MCF 10A (cell line): Measurements from ENCODE around the gene PCDHA2. TPM values are rescaled to one million over a fixed set of nuclear protein-coding genes. Genes with fewer than 3 reads are reported as not detected.
"Not testable (repeated sequence)": the region's sequence is repeated elsewhere in the genome, so short reads cannot be mapped to it uniquely, and the experiment has no call there.

Experiments
- BruUV-seq: library from RNA; stranded (reverse); fragments of 400-500 nt; replicated peaks from 2 replicates; lab custom pipeline; 2021; lab: Mats Ljungman, UMichigan
- CTCF ChIA-PET: fragments of 300-600 bp; sonication (Branson Sonifier 250); formaldehyde crosslinking; extraction: SDS; loops from one replicate; lab custom pipeline; 2021; ENCODE audit warnings: antibody characterized with exemption, inconsistent platforms; lab: Yijun Ruan, JAX
- POLR2A ChIA-PET: fragments of 300-600, 350-650 bp; sonication (Branson Sonifier 250); formaldehyde crosslinking; extraction: SDS; loops from one replicate; lab custom pipeline; 2020; ENCODE audit warnings: antibody characterized with exemption, inconsistent platforms; lab: Yijun Ruan, JAX
- DNase-seq: peaks from one replicate; pipeline ENCODE4 v3.0.0-alpha.2; 2018; ENCODE audit not compliant: unreplicated experiment
- H3K27ac Mint-ChIP-seq: one replicate; pipeline ENCODE4 v1.8.0; 2022; ENCODE audit warnings: mild to moderate bottlenecking, low read depth, mixed read lengths; ENCODE audit not compliant: unreplicated experiment
- H3K27me3 Mint-ChIP-seq: one replicate; pipeline ENCODE4 v1.8.0; 2022; ENCODE audit warnings: mixed read lengths; ENCODE audit not compliant: insufficient read depth, unreplicated experiment
- H3K36me3 Mint-ChIP-seq: one replicate; pipeline ENCODE4 v1.8.0; 2022; ENCODE audit warnings: mild to moderate bottlenecking, moderate library complexity, mixed read lengths; ENCODE audit not compliant: insufficient read depth, unreplicated experiment
- H3K4me1 Mint-ChIP-seq: one replicate; pipeline ENCODE4 v1.8.0; 2022; ENCODE audit warnings: mixed read lengths; ENCODE audit not compliant: insufficient read depth, unreplicated experiment
- H3K4me3 Mint-ChIP-seq: one replicate; pipeline ENCODE4 v1.8.0; 2022; ENCODE audit warnings: mild to moderate bottlenecking, moderate library complexity, mixed read lengths; ENCODE audit not compliant: unreplicated experiment
- H3K9me3 Mint-ChIP-seq: one replicate; pipeline ENCODE4 v1.8.0; 2022; ENCODE audit warnings: mixed read lengths; ENCODE audit not compliant: unreplicated experiment
- intact Hi-C: fragments of 100-400 bp; cut with micrococcal nuclease; formaldehyde crosslinking; loops from 2 replicates; pipeline ENCODE4 v1.14.1; 2022
- total RNA-seq: library from RNA; stranded (reverse); gene quantifications from 2 replicates; pipeline ENCODE4 v1.2.3, GENCODE V29; 2022
- TF ChIP-seq, protein P1 (sequence below): fragments of 200-600 bp; IDR thresholded peaks from one replicate; pipeline ENCODE4 v1.8.0; 2022; ENCODE audit warnings: antibody characterized with exemption, mild to moderate bottlenecking; ENCODE audit not compliant: unreplicated experiment

Gene PCDHA2
- total RNA-seq, 1 experiment from 2014 or later: not detected

DNA sequence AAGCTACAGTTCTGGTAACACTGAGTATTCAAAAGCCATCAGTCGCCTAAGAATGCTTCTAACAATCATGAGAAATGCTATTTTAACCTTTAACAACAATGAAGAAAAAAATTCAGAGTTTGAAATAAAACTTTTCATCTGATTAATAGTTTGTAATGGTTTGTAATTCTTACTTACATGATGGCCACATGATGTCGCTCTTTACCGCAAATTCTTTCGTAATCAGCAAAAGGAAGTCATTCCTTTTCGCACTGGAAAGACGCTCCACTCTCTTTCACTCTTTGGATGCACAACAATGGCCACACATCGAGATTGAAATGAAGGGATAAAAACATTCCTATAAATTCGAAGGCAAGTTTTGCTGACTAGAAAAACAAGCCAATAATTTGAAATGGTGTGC lies 39.3 kb downstream of the PCDHA2 start, which contains the start of gene PCDHA7:
PCDHA7 (plus strand) TSS at position 277 of the 400 bp plus-strand sequence; CDS start at position 392, 115 bp downstream.
- TF ChIP-seq, protein P1, sequence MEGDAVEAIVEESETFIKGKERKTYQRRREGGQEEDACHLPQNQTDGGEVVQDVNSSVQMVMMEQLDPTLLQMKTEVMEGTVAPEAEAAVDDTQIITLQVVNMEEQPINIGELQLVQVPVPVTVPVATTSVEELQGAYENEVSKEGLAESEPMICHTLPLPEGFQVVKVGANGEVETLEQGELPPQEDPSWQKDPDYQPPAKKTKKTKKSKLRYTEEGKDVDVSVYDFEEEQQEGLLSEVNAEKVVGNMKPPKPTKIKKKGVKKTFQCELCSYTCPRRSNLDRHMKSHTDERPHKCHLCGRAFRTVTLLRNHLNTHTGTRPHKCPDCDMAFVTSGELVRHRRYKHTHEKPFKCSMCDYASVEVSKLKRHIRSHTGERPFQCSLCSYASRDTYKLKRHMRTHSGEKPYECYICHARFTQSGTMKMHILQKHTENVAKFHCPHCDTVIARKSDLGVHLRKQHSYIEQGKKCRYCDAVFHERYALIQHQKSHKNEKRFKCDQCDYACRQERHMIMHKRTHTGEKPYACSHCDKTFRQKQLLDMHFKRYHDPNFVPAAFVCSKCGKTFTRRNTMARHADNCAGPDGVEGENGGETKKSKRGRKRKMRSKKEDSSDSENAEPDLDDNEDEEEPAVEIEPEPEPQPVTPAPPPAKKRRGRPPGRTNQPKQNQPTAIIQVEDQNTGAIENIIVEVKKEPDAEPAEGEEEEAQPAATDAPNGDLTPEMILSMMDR: no peak
- no peak within 1 kb of the TSS for H3K4me3 Mint-ChIP-seq
- no peaks in the 10 kb centered on the region for H3K27me3 Mint-ChIP-seq
- H3K9me3 Mint-ChIP-seq: peaks cover 17% of the 10 kb centered on the region
- no TSS peak for BruUV-seq
- ChIA-PET POLR2A (interaction anchor here (1.7 kb wide), 1 partner anchor 207 kb away, joined by 4 read pairs; no protein-coding TSS in a partner anchor), CTCF (interaction anchor here (0.6 kb wide), 1 partner anchor 223 kb away, joined by 3 read pairs; no protein-coding TSS in a partner anchor)
- H3K36me3 Mint-ChIP-seq: no peaks in the 10 kb centered on the region
- no peak within 1 kb of the TSS for H3K27ac Mint-ChIP-seq
- intact Hi-C loops: no loop called here
- no peaks in the 10 kb centered on the region for H3K4me1 Mint-ChIP-seq
- no peak for DNase-seq

DNA sequence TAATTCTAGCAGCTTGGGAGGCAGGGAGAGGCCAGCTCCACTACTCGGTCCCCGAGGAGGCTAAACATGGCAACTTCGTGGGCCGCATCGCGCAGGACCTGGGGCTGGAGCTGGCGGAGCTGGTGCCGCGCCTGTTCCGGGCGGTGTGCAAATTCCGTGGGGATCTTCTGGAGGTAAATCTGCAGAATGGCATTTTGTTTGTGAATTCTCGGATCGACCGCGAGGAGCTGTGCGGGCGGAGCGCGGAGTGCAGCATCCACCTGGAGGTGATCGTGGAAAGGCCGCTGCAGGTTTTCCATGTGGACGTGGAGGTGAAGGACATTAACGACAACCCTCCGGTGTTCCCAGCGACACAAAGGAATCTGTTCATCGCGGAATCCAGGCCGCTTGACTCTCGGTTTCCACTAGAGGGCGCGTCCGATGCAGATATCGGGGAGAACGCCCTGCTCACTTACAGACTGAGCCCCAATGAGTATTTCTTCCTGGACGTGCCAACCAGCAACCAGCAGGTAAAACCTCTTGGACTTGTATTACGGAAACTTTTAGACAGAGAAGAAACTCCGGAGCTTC lies 39.9 kb downstream of the PCDHA2 start:
- H3K27ac Mint-ChIP-seq, H3K27me3 Mint-ChIP-seq, H3K36me3 Mint-ChIP-seq, BruUV-seq, intact Hi-C loops, H3K4me1 Mint-ChIP-seq, H3K4me3 Mint-ChIP-seq, DNase-seq: not testable (repeated sequence)
- peaks cover 20% of the 10 kb centered on the region for H3K9me3 Mint-ChIP-seq
- CTCF ChIA-PET: interaction anchor here (0.6 kb wide), 1 partner anchor 223 kb away, joined by 3 read pairs; no protein-coding TSS in a partner anchor
- POLR2A ChIA-PET: interaction anchor here (1.7 kb wide), 1 partner anchor 206 kb away, joined by 4 read pairs; no protein-coding TSS in a partner anchor

- ChIA-PET CTCF (interaction anchor here (0.6 kb wide), 1 partner anchor 260 kb away, joined by 3 read pairs; no protein-coding TSS in a partner anchor), POLR2A (no interaction called here)
- no peak for DNase-seq
- Mint-ChIP-seq H3K4me1 (no peaks in the 10 kb centered on the region), H3K4me3 (no peak overlapping the region), H3K27ac (no peak overlapping the region), H3K27me3 (no peaks in the 10 kb centered on the region), H3K9me3 (peaks cover 30% of the 10 kb centered on the region), H3K36me3 (no peaks in the 10 kb centered on the region)
- TF ChIP-seq, protein P1: no peak
- intact Hi-C loops: no loop called here
- BruUV-seq: no TSS peak
Observed at GRCh38 chr5:140835622-140836510, 41.2 kb downstream of the PCDHA2 start.

DNA sequence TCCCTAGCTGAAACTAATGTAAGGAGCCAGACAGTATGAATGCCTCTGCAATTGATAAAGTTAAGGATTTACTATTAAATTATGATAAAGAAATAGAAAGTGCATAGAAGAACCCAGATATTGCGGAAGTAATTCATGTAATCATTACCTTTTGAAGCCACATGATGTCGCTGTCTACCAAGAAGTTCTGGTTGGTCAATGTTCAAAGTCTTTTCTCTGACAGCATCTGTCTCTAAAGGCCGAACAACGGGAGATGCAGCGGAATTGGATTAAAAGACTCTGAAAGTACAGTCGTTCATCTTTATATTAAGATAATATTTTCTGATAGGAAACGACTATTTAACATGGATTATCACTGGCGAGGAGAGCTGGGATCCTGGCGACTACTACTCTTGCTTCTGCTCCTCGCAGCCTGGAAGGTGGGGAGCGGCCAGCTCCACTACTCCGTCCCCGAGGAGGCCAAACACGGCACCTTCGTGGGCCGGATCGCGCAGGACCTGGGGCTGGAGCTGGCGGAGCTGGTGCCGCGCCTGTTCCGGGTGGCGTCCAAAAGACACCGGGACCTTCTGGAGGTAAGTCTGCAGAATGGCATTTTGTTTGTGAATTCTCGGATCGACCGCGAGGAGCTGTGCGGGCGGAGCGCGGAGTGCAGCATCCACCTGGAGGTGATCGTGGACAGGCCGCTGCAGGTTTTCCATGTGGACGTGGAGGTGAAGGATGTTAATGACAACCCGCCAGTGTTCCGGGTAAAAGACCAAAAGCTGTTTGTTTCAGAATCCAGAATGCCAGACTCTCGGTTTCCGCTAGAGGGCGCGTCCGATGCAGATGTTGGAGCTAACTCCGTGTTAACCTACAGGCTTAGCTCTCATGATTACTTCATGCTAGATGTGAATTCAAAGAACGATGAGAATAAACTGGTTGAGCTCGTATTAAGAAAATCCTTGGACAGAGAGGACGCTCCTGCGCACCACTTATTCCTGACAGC lies 46.6 kb downstream of the PCDHA2 start, which contains the start of gene PCDHA8:
PCDHA8 (plus strand) TSS at position 210 of the 985 bp plus-strand sequence; CDS start at position 345, 135 bp downstream.
- POLR2A ChIA-PET: interaction anchor here (0.6 to 1.1 kb wide), 2 partner anchors 21 to 301 kb away, joined by 3 to 4 read pairs; no protein-coding TSS in a partner anchor
- no TSS peak for BruUV-seq
- H3K27ac Mint-ChIP-seq: no peak within 1 kb of the TSS
- peaks cover 21% of the 10 kb centered on the region for H3K9me3 Mint-ChIP-seq
- CTCF ChIA-PET: interaction anchor here (0.6 to 2.8 kb wide), 5 partner anchors 12 to 474 kb away, joined by 3 to 8 read pairs (median 3); no protein-coding TSS in a partner anchor
- H3K4me3 Mint-ChIP-seq: no peak within 1 kb of the TSS
- intact Hi-C loops: no loop called here
- TF ChIP-seq, protein P1: peak; percentile 20
- H3K4me1 Mint-ChIP-seq: no peaks in the 10 kb centered on the region
- DNase-seq: peak; percentile 24
- no peaks in the 10 kb centered on the region for H3K27me3 Mint-ChIP-seq
- no peaks in the 10 kb centered on the region for H3K36me3 Mint-ChIP-seq
